Peyer's patch (tissue), 4 donors: ENCODE measurements around the gene FBLN7. TPM values are rescaled to one million over a fixed set of nuclear protein-coding genes. Genes with fewer than 3 reads are reported as not detected.
A peak's percentile ranks its signal among the peaks of the same experiment; 100 is the strongest.

Source experiments
- DNase-seq, 3 donors: peaks; one replicate each; pipeline ENCODE4 v3.0.0-alpha.2; 2017 to 2019
- H3K27ac ChIP-seq, 4 donors: fragments of 200-600 bp; sonication (generic); one replicate each; pipeline ENCODE4 v1.5.1; 2016 to 2019
- H3K27me3 ChIP-seq, 2 donors: fragments of 200-600 bp; sonication (generic); one replicate each; pipeline ENCODE4 v1.5.1; 2019
- H3K36me3 ChIP-seq, 3 donors: fragments of 200-600 bp; sonication (generic); one replicate each; pipeline ENCODE4 v1.5.1; 2016 to 2019
- H3K4me1 ChIP-seq, 4 donors: fragments of 200-600 bp; sonication (generic); one replicate each; pipeline ENCODE4 v1.5.1; 2016 to 2019
- H3K4me3 ChIP-seq, 4 donors: fragments of 200-600 bp; sonication (generic); 1 replicate in 3 of 4; 2 replicates in 1 of 4; pipeline ENCODE4 v1.5.1; 2016 to 2019; ENCODE audit warnings: mild to moderate bottlenecking in 1 of 4
- H3K9me3 ChIP-seq, 4 donors: fragments of 200-600 bp; sonication (generic); one replicate each; pipeline ENCODE4 v1.5.1; 2016 to 2019; ENCODE audit warnings: mild to moderate bottlenecking in 1 of 4
- CTCF ChIP-seq, 6 experiments: fragments of 450-650 bp in 4 of 6; fragments of 200-600 bp in 2 of 6; sonication (generic) in 1 of 6; IDR thresholded peaks; one replicate each; pipeline ENCODE4 v1.5.1; 2017 to 2019; ENCODE audit warnings: antibody characterized with exemption in 6 of 6, mild to moderate bottlenecking in 3 of 6, moderate library complexity in 1 of 6
- POLR2A ChIP-seq, 2 donors: fragments of 450-650 bp; IDR thresholded peaks; one replicate each; pipeline ENCODE4 v1.5.1; 2017; ENCODE audit warnings: antibody characterized with exemption in 2 of 2, mild to moderate bottlenecking in 2 of 2, moderate library complexity in 2 of 2
- total RNA-seq, 4 donors: library from RNA; depleted of rRNA; stranded (reverse); fragments of >200 nt; gene quantifications; one replicate each; pipeline ENCODE4 v1.1.0, GENCODE V29; 2016

FBLN7 gene
- total RNA-seq, 4 donors from 2014 or later, result 1.5 to 7.4 (median 1.9) TPM; not detected in 1

GRCh38 chr2:112187805-112188596 lies 49.8 kb downstream of the FBLN7 start:
- Histone ChIP-seq H3K4me3 (no peak overlapping the region), H3K27me3 (no peaks in the 10 kb centered on the region), H3K4me1 (peaks cover 0 to 13% (median 3%) of the 10 kb centered on the region in 4 donors), H3K27ac (peak overlapping the region; percentile 59 to 72 (median 67)), H3K36me3 (no peaks in the 10 kb centered on the region), H3K9me3 (no peaks in the 10 kb centered on the region)
- TF ChIP-seq POLR2A (IDR thresholded peaks at IDR 0.05) (no peak), CTCF (IDR thresholded peaks at IDR 0.05) (no peak)
- peak in 2 of 3 donors; percentile 71 to 80 for DNase-seq

DNA sequence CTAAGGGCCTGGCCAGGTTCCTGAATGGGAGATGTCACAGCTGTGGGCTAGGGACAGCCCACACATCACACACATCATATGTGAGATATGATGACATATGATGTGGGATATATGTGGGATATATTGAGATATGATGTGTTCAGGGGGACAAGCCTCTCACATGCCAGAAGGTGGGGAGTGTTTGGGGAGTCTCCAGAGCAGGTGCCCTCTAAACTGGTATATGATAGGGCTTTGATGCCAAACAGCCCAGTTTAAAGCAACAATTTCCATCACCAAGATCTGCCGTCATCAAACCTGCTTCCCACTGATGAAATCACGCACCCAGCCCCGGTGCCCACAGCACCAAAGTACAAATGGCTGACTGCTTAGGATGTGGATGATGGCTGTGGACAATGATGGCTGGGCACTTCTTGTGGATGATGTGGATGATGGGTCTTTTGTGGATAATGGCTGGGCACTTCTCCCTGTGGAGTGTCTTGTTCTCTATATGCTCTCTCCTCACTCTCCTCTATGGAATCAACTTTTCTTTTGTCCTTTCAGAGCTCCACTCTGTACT lies 50.9 kb downstream of the FBLN7 start:
- no peaks in the 10 kb centered on the region for H3K9me3 ChIP-seq
- no peak overlapping the region for H3K4me3 ChIP-seq
- H3K27ac ChIP-seq, result peak overlapping the region in 3 of 4 donors; percentile 64 to 72 (median 70)
- DNase-seq, result no peak
- no peaks in the 10 kb centered on the region for H3K36me3 ChIP-seq
- H3K4me1 ChIP-seq, result peaks cover 0 to 13% (median 3%) of the 10 kb centered on the region in 4 donors
- no peaks in the 10 kb centered on the region for H3K27me3 ChIP-seq
- TF ChIP-seq CTCF (IDR thresholded peaks at IDR 0.05) (no peak), POLR2A (IDR thresholded peaks at IDR 0.05) (no peak)

DNA sequence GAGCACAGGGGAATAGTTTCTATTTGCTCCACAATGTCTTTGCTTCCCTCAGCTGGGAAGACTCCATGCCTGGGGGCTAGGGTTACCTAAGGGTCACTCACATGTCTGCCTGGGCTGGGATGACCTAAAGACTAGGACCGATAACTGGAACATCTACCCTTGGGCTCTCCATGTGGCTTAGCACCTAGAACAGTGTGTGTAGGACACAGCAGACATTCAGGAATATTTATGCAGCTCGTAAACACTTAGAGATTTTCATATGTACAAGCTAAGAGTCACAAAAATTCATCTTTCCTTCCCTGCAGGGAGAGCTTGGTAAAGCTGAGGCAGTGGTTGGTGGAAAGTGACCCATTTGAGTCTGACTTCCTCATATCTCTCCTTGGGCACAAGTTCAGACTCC lies 55.8 kb downstream of the FBLN7 start:
- Histone ChIP-seq H3K27me3 (no peaks in the 10 kb centered on the region), H3K27ac (no peak overlapping the region), H3K36me3 (no peaks in the 10 kb centered on the region), H3K9me3 (no peaks in the 10 kb centered on the region), H3K4me3 (no peak overlapping the region), H3K4me1 (peaks cover 0 to 1% (median 0%) of the 10 kb centered on the region in 4 donors)
- no peak for TF ChIP-seq POLR2A (IDR thresholded peaks at IDR 0.05)
- no peak for TF ChIP-seq CTCF (IDR thresholded peaks at IDR 0.05)
- DNase-seq, result no peak

DNA sequence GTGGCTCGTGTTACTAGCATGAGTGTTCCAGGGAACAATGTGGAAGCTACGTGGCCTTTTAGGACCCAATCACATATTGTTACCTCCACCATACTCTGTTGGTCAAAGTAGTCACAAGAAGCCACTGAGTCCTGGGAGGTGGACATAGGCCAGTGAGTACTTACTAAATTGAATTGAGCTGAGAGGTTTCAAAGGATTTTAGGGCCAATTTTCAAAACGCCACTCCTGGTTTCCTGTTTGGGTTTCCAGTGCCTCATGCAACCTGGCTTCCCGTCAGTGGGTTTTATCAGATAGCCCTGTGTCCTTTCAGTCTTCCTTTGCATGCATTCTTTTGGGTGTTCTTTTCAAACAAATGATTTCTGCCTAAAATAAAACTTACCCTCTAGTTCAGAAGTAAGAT lies 56.3 kb downstream of the FBLN7 start:
- TF ChIP-seq POLR2A (IDR thresholded peaks at IDR 0.05) (no peak), CTCF (IDR thresholded peaks at IDR 0.05) (no peak)
- H3K27ac ChIP-seq, result no peak overlapping the region
- H3K9me3 ChIP-seq, result no peaks in the 10 kb centered on the region
- no peaks in the 10 kb centered on the region for H3K27me3 ChIP-seq
- no peaks in the 10 kb centered on the region for H3K36me3 ChIP-seq
- no peak for DNase-seq
- no peak overlapping the region for H3K4me3 ChIP-seq
- no peaks in the 10 kb centered on the region for H3K4me1 ChIP-seq

DNA sequence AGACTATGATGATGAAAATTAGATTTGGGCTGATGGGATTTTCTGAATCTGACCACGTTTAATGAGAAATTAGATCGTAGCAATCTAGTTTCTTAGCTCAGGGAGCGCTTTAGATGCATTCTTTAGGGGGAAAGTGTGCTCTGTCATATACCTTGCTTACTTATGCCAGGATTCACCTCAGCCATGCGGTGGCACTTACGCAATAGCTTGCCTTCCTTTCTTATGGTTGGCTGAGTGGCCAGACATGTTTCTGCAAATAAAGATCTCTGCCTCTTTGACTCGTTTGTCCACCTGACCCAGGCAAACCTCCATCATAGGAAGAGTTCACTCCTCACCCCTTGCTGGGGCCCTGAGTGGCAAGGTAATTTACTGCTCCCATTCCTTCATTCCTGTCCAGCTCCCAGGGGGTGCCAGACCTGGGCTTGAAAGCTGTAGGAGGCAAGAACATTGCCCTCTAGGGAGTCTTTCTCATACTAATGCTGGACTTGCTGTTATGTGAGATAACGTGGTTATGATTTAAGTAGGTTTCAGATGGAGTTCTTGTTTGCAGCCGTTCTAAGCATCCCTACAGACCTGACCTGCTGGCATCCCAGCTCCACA lies 57.1 kb downstream of the FBLN7 start:
- no peak for DNase-seq
- H3K4me3 ChIP-seq, result no peak overlapping the region
- H3K27me3 ChIP-seq, result no peaks in the 10 kb centered on the region
- no peak overlapping the region for H3K27ac ChIP-seq
- no peaks in the 10 kb centered on the region for H3K9me3 ChIP-seq
- no peaks in the 10 kb centered on the region for H3K36me3 ChIP-seq
- no peaks in the 10 kb centered on the region for H3K4me1 ChIP-seq
- TF ChIP-seq CTCF (IDR thresholded peaks at IDR 0.05), result no peak
- no peak for TF ChIP-seq POLR2A (IDR thresholded peaks at IDR 0.05)
